Epithelial cell of esophagus (primary cell): Measurements from ENCODE around the gene KIF17.

Experiments
- DNase-seq: peaks from one replicate; pipeline ENCODE4 v3.0.0; 2010; ENCODE audit warnings: low read depth
- H3K4me3 ChIP-seq: 2 replicates; pipeline ENCODE4 v1.5.1; 2011; ENCODE audit warnings: mild to moderate bottlenecking, low read length, control low read depth
- CTCF ChIP-seq: IDR thresholded peaks from 2 replicates; pipeline ENCODE4 v1.5.1; 2011; ENCODE audit warnings: low read depth, mild to moderate bottlenecking, low read length, control low read depth, inconsistent platforms; ENCODE audit not compliant: insufficient read depth; ENCODE audit errors: missing control alignments

The KIF17 gene

GRCh38 chr1:20708891-20709290, 8.9 kb downstream of the KIF17 start:
- TF ChIP-seq CTCF, result no peak
- H3K4me3 ChIP-seq, result no peak overlapping the region
- no peak for DNase-seq

- no peak for TF ChIP-seq CTCF
- DNase-seq, result no peak
- no peak overlapping the region for H3K4me3 ChIP-seq
Measured at GRCh38 chr1:20708057-20708456, 9.8 kb downstream of the KIF17 start.

DNA sequence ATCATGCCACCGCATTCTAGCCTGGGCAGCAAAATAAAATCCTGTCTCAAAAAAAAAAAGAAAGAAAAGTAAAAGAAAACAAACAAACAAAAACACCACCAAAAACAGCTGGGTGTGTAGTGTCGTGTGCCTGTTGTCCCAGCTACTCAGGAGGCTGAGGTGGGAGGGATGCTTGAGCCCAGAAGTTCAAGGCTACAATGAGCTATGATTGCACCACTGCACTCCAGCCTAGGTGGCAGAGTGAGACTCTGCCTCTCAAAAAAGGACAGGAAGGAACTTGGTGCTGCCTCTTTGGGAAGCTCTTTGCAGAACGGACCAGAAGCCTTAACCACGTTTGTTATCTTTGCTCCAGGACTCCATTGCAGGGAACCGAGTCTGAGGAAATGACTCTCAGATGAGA, 11.0 kb downstream of the KIF17 start:
- TF ChIP-seq CTCF, result no peak
- no peak for DNase-seq
- H3K4me3 ChIP-seq, result no peak overlapping the region

DNA sequence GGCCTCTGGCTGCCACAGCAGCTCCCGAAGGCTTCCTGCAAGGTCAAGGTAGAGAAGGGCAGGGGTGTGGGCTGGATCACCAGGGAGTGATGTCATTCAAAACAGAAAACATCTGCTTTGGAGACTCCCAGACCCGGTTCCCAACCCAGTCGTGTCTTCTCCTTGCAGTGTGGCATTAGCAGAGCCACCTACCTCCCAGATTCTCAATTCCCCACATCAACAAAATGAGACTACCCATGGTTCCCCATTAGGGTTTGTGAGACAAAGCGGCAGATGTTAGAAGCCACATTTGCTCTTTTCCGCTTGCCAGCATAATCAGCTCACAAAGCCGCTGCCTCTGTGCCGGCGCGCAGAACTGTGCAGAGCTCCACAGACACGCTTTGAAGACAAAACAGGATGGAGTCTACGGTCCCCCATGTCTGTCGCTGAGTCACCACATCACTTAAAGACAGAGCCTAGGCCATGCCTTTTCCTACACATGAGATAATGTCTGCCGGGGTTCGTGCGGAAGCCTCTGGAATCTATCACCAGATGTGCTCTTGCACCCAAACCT, 12.5 kb downstream of the KIF17 start:
- no peak for DNase-seq
- no peak for TF ChIP-seq CTCF
- no peak overlapping the region for H3K4me3 ChIP-seq

GRCh38 chr1:20704390-20705202, 13.2 kb downstream of the KIF17 start:
- no peak overlapping the region for H3K4me3 ChIP-seq
- TF ChIP-seq CTCF, result no peak
- no peak for DNase-seq

- no peak for DNase-seq
- TF ChIP-seq CTCF, result no peak
- H3K4me3 ChIP-seq, result no peak overlapping the region
Measured at GRCh38 chr1:20703124-20703756, 14.6 kb downstream of the KIF17 start.
